Left lung (tissue), 10 donors: ENCODE measurements around the gene PTP4A1. TPM values are rescaled to one million over a fixed set of nuclear protein-coding genes. Genes with fewer than 3 reads are reported as not detected.

Experiments used
- ATAC-seq: fragments of 200-7000 bp; cut with Tn5 transposase; one replicate; pipeline ENCODE4 v1.9.1; 2020; ENCODE audit warnings: moderate library complexity
- DNase-seq, 4 donors: peaks; one replicate each; pipeline ENCODE4 v3.0.0-alpha.2; 2013 to 2020
- H3K27ac ChIP-seq, 2 donors: fragments of 200-600 bp; sonication (generic) in 1 of 2; one replicate each; pipeline versions ENCODE4 v1.5.0 to v1.8.0; 2020 to 2021
- H3K27me3 ChIP-seq, 2 donors: fragments of 200-600 bp; sonication (generic) in 1 of 2; one replicate each; pipeline versions ENCODE4 v1.5.0 to v1.8.0; 2020 to 2021
- H3K36me3 ChIP-seq, 2 donors: fragments of 200-600 bp; sonication (generic) in 1 of 2; one replicate each; pipeline versions ENCODE4 v1.5.0 to v1.8.0; 2020 to 2021
- H3K4me1 ChIP-seq, 2 donors: fragments of 200-600 bp; one replicate each; pipeline ENCODE4 v1.8.0; 2021
- H3K4me3 ChIP-seq, 2 donors: fragments of 200-600 bp; sonication (generic) in 1 of 2; one replicate each; pipeline versions ENCODE4 v1.5.0 to v1.8.0; 2020 to 2021; ENCODE audit warnings: mild to moderate bottlenecking in 1 of 2
- H3K9me3 ChIP-seq, 2 donors: fragments of 200-600 bp; sonication (generic) in 1 of 2; one replicate each; pipeline versions ENCODE4 v1.5.0 to v1.8.0; 2020 to 2021
- CTCF ChIP-seq, 2 donors: fragments of 200-600 bp; sonication (generic) in 1 of 2; IDR thresholded peaks; one replicate each; pipeline versions ENCODE4 v1.5.0 to v1.8.0; 2021; ENCODE audit warnings: antibody characterized with exemption in 2 of 2
- intact Hi-C, 2 donors: fragments of 100-400 bp; cut with DNase I; formaldehyde crosslinking; loops; one replicate each; pipeline versions ENCODE4 v1.11.2 to v1.14.2; 2022
- polyA plus RNA-seq, 6 donors: library from polyadenylated mRNA; unstranded; fragments of 120-200 nt; gene quantifications; one replicate each; pipeline ENCODE4 v1.2.1, GENCODE V29; 2013; ENCODE audit not compliant: insufficient read length in 6 of 6
- total RNA-seq, 2 donors: library from RNA; stranded (reverse); fragmentation: NEBNext Ultra II Directional; extraction: Animal tissue kit (Norgen Biotek cat#: 25700); gene quantifications; one replicate each; pipeline ENCODE4 v1.2.1, GENCODE V29; 2021
- donor health status: DM: no; HTN: yes; CAD: no.
- donor health status: DM: no; HTN: no; CAD: no.

The PTP4A1 gene
- total and polyA plus RNA-seq, 8 donors = 68.6 to 119 (median 81.9) TPM

DNA sequence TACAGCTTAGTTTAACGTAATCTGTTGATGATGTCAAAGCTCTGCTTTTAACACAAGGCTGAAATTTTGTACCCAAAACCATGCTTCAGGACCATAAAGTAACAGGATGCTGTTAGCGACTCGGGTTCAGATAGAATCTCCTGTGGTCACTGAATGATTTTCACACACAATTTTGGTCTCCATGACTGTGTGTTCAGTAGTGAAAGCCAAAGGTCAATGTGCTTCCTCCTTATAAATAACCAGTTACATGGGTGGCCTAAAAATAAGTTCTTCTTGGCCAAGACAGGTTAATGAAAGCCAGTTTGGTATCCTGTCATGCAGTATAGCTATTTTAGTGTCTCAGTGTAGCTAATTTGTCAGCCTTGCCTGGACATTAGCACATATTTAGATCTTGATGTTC lies 19.1 kb upstream of the PTP4A1 start:
- H3K36me3 ChIP-seq = no peaks in the 10 kb centered on the region
- no peaks in the 10 kb centered on the region for H3K27me3 ChIP-seq
- no peak overlapping the region for H3K4me3 ChIP-seq
- H3K27ac ChIP-seq = no peak overlapping the region
- no peaks in the 10 kb centered on the region for H3K9me3 ChIP-seq
- intact Hi-C loops = no loop called here
- no peak for TF ChIP-seq CTCF (IDR thresholded peaks at IDR 0.05)
- ATAC-seq (no peak), DNase-seq (no peak)
- no peaks in the 10 kb centered on the region for H3K4me1 ChIP-seq

- no peak overlapping the region for H3K4me3 ChIP-seq
- H3K9me3 ChIP-seq = no peaks in the 10 kb centered on the region
- H3K27ac ChIP-seq = no peak overlapping the region
- no peak for TF ChIP-seq CTCF (IDR thresholded peaks at IDR 0.05)
- no peaks in the 10 kb centered on the region for H3K36me3 ChIP-seq
- no peak for ATAC-seq
- H3K4me1 ChIP-seq = no peaks in the 10 kb centered on the region
- intact Hi-C loops = no loop called here
- DNase-seq = no peak
- H3K27me3 ChIP-seq = no peaks in the 10 kb centered on the region
Measured at GRCh38 chr6:63553900-63554299, 18.4 kb upstream of the PTP4A1 start.

DNA sequence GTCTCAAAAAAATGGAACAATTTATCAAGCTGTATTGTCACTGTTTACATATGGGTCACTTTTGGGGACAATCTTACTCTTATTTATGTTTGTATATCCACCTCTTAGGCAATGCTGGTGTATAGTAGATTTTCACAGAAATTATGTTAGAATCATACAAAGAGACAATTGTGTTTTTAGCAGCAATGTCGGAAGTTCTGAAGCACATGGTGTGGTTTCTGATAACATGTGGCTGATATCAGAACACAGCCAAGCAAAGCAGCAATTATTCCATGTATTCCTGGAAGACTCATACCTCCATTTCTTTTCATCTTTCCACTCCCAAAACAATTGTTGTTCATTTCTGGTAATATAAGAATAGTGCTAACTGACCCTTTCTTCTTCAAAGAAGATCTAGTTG lies 17.5 kb upstream of the PTP4A1 start:
- DNase-seq (no peak), ATAC-seq (no peak)
- Histone ChIP-seq H3K9me3 (no peaks in the 10 kb centered on the region), H3K27me3 (no peaks in the 10 kb centered on the region), H3K4me3 (no peak overlapping the region), H3K4me1 (no peaks in the 10 kb centered on the region), H3K27ac (no peak overlapping the region), H3K36me3 (no peaks in the 10 kb centered on the region)
- TF ChIP-seq CTCF (IDR thresholded peaks at IDR 0.05) = no peak
- intact Hi-C loops = no loop called here

DNA sequence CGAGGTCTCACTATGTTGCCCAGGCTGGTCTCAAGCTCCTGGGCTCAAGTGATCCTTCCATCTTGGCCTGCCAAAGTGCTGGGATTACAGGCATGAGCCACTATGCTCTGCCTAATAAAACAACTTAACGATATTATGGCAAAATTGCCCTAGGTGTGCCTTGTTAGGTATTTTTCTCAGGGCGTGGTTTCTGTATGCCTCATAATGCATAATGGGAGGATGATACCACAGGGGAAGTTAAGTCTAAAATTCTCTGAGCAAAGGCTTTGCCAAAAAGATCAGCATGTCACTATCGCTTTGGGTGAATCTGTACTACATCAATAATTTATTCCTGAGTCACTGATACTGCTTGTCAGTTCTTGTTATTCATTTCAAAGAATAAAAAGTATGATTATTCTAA lies 15.9 kb upstream of the PTP4A1 start:
- H3K27ac ChIP-seq = no peak overlapping the region
- H3K4me3 ChIP-seq = no peak overlapping the region
- no peaks in the 10 kb centered on the region for H3K36me3 ChIP-seq
- no peaks in the 10 kb centered on the region for H3K27me3 ChIP-seq
- intact Hi-C loops = no loop called here
- DNase-seq (no peak), ATAC-seq (no peak)
- no peaks in the 10 kb centered on the region for H3K4me1 ChIP-seq
- no peaks in the 10 kb centered on the region for H3K9me3 ChIP-seq
- no peak for TF ChIP-seq CTCF (IDR thresholded peaks at IDR 0.05)

DNA sequence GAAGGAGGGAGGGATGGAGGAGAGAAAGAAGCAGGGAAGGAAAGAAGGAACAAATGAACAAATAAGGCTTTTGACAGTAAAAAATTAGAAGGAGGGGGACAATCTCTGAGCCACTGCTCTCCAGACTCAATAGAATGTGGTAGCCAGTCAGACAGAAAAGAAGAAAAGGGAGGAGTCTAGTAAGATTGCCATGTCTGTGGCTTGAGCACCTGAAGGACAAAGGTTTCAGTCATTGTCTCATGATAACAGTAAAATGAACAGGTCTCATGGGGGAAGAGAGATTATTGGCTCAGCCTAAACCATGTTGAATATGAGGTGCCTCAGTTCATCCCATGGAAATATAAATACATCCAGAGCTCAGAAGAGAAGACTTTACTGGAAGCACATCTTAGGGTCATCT lies 14.0 kb upstream of the PTP4A1 start:
- Histone ChIP-seq H3K27ac (no peak overlapping the region), H3K36me3 (no peaks in the 10 kb centered on the region), H3K4me3 (no peak overlapping the region), H3K27me3 (no peaks in the 10 kb centered on the region), H3K9me3 (no peaks in the 10 kb centered on the region), H3K4me1 (no peaks in the 10 kb centered on the region)
- ATAC-seq (no peak), DNase-seq (no peak)
- intact Hi-C loops = no loop called here
- no peak for TF ChIP-seq CTCF (IDR thresholded peaks at IDR 0.05)
